Osteocyte (in vitro differentiated cells): Measurements from ENCODE around the gene OR9A2. TPM values are rescaled to one million over a fixed set of nuclear protein-coding genes. Genes with fewer than 3 reads are reported as not detected.

Source experiments
- DNase-seq: peaks from one replicate; pipeline ENCODE4 v3.0.0; 2021; ENCODE audit warnings: mixed read lengths; ENCODE audit not compliant: unreplicated experiment; ENCODE audit errors: extremely low spot score
- H3K27ac Mint-ChIP-seq: one replicate; pipeline ENCODE4 v1.8.0; 2021; ENCODE audit warnings: mild to moderate bottlenecking, mixed read lengths; ENCODE audit not compliant: unreplicated experiment
- H3K27me3 Mint-ChIP-seq: one replicate; pipeline ENCODE4 v1.8.0; 2021; ENCODE audit warnings: mixed read lengths; ENCODE audit not compliant: unreplicated experiment
- H3K36me3 Mint-ChIP-seq: one replicate; pipeline ENCODE4 v1.8.0; 2021; ENCODE audit warnings: mixed read lengths; ENCODE audit not compliant: unreplicated experiment
- H3K4me1 Mint-ChIP-seq: one replicate; pipeline ENCODE4 v1.8.0; 2021; ENCODE audit warnings: mixed read lengths; ENCODE audit not compliant: unreplicated experiment
- H3K4me3 Mint-ChIP-seq: one replicate; pipeline ENCODE4 v1.8.0; 2021; ENCODE audit warnings: mild to moderate bottlenecking, moderate library complexity, mixed read lengths; ENCODE audit not compliant: unreplicated experiment
- H3K9me3 Mint-ChIP-seq: one replicate; pipeline ENCODE4 v1.8.0; 2021; ENCODE audit warnings: mixed read lengths; ENCODE audit not compliant: unreplicated experiment
- CTCF ChIP-seq: fragments of 200-600 bp; sonication (generic); IDR thresholded peaks from 2 replicates; pipeline ENCODE4 v1.5.0; 2021; ENCODE audit warnings: antibody characterized with exemption, mild to moderate bottlenecking, moderate library complexity
- total RNA-seq: library from RNA; stranded (reverse); gene quantifications from 2 replicates; pipeline ENCODE4 v1.2.1, GENCODE V29; 2021

The OR9A2 gene
- total RNA-seq, 1 donor from 2014 or later, result not detected

GRCh38 chr7:143042790-143043271 is 15.9 kb upstream of the OR9A2 start:
- no peaks in the 10 kb centered on the region for H3K27me3 Mint-ChIP-seq
- H3K9me3 Mint-ChIP-seq, result no peaks in the 10 kb centered on the region
- H3K4me1 Mint-ChIP-seq, result peaks cover 25% of the 10 kb centered on the region
- no peak overlapping the region for H3K4me3 Mint-ChIP-seq
- H3K36me3 Mint-ChIP-seq, result no peaks in the 10 kb centered on the region
- peak overlapping the region; percentile 4 for H3K27ac Mint-ChIP-seq
- no peak for DNase-seq
- TF ChIP-seq CTCF, result no peak

GRCh38 chr7:143042159-143042789 is 15.3 kb upstream of the OR9A2 start:
- DNase-seq, result no peak

GRCh38 chr7:143041346-143041745 is 14.4 kb upstream of the OR9A2 start:
- H3K36me3 Mint-ChIP-seq, result no peaks in the 10 kb centered on the region
- DNase-seq, result no peak
- no peak for TF ChIP-seq CTCF
- no peaks in the 10 kb centered on the region for H3K27me3 Mint-ChIP-seq
- peaks cover 24% of the 10 kb centered on the region for H3K4me1 Mint-ChIP-seq
- H3K4me3 Mint-ChIP-seq, result no peak overlapping the region
- H3K27ac Mint-ChIP-seq, result no peak overlapping the region
- no peaks in the 10 kb centered on the region for H3K9me3 Mint-ChIP-seq

More at GRCh38 chr7:143042159-143042789, 15.3 kb upstream of the OR9A2 start:
- TF ChIP-seq CTCF, result no peak
- Mint-ChIP-seq H3K36me3 (no peaks in the 10 kb centered on the region), H3K4me3 (no peak overlapping the region), H3K27ac (peak overlapping the region; percentile 4), H3K9me3 (no peaks in the 10 kb centered on the region), H3K27me3 (no peaks in the 10 kb centered on the region), H3K4me1 (peaks cover 25% of the 10 kb centered on the region)

GRCh38 chr7:143040209-143040715 is 13.3 kb upstream of the OR9A2 start:
- no peak for TF ChIP-seq CTCF
- no peak for DNase-seq
- Mint-ChIP-seq H3K4me1 (peaks cover 18% of the 10 kb centered on the region), H3K27ac (no peak overlapping the region), H3K27me3 (peaks cover 3% of the 10 kb centered on the region), H3K4me3 (no peak overlapping the region), H3K9me3 (peaks cover 10% of the 10 kb centered on the region), H3K36me3 (peaks cover 2% of the 10 kb centered on the region)

- no peak for DNase-seq
- no peak for TF ChIP-seq CTCF
- no peak overlapping the region for H3K4me3 Mint-ChIP-seq
- peaks cover 7% of the 10 kb centered on the region for H3K36me3 Mint-ChIP-seq
- H3K27me3 Mint-ChIP-seq, result peaks cover 10% of the 10 kb centered on the region
- H3K27ac Mint-ChIP-seq, result no peak overlapping the region
- peaks cover 22% of the 10 kb centered on the region for H3K9me3 Mint-ChIP-seq
- H3K4me1 Mint-ChIP-seq, result peaks cover 14% of the 10 kb centered on the region
These were observed 11.7 kb upstream of the OR9A2 start for GRCh38 chr7:143038635-143039034.
